Transverse colon (tissue), 4 donors: Measurements from ENCODE around the gene CCDC141. TPM values are rescaled to one million over a fixed set of nuclear protein-coding genes. Genes with fewer than 3 reads are reported as not detected.

Experiments
- DNase-seq: peaks from one replicate; pipeline ENCODE4 v3.0.0-alpha.2; 2019
- H3K27ac ChIP-seq, 4 donors: fragments of 200-600 bp; sonication (generic); 2 replicates each; pipeline ENCODE4 v1.5.1; 2016 to 2018; ENCODE audit warnings: inconsistent platforms in 4 of 4
- H3K27me3 ChIP-seq: fragments of 200-600 bp; sonication (generic); 2 replicates; pipeline ENCODE4 v1.5.1; 2017; ENCODE audit warnings: inconsistent platforms
- H3K36me3 ChIP-seq, 4 donors: fragments of 200-600 bp; sonication (generic); 2 replicates each; pipeline ENCODE4 v1.5.1; 2017 to 2019; ENCODE audit warnings: inconsistent platforms in 4 of 4
- H3K4me1 ChIP-seq, 4 donors: fragments of 200-600 bp; sonication (generic); 2 replicates each; pipeline ENCODE4 v1.5.1; 2017 to 2020; ENCODE audit warnings: inconsistent platforms in 4 of 4
- H3K4me3 ChIP-seq, 4 donors: fragments of 200-600 bp; sonication (generic); 1 replicate in 1 of 4; 2 replicates in 3 of 4; pipeline versions ENCODE4 v1.5.1 to v1.6.1; 2017 to 2019; ENCODE audit warnings: inconsistent platforms in 4 of 4
- H3K9me3 ChIP-seq, 2 donors: fragments of 200-600 bp; sonication (generic); 2 replicates each; pipeline ENCODE4 v1.5.1; 2017 to 2019; ENCODE audit warnings: inconsistent platforms in 2 of 2
- EP300 ChIP-seq: sonication (generic); formaldehyde crosslinking; IDR thresholded peaks from one replicate; pipeline ENCODE4 v1.6.1; 2017; ENCODE audit warnings: antibody characterized with exemption, low read depth
- POLR2A ChIP-seq: fragments of 450-650 bp; IDR thresholded peaks from one replicate; pipeline ENCODE4 v1.6.1; 2016; ENCODE audit warnings: antibody characterized with exemption, mild to moderate bottlenecking, moderate library complexity
- POLR2AphosphoS5 ChIP-seq, 3 donors: sonication (generic); formaldehyde crosslinking; IDR thresholded peaks; one replicate each; pipeline ENCODE4 v1.6.1; 2016; ENCODE audit warnings: antibody characterized with exemption in 3 of 3
- WGBS, 2 donors: methylation state at CpG; one replicate each; pipeline ENCODE4 v1.1.5; 2018; ENCODE audit warnings: low coverage in 1 of 2; 5-methylcytosine and 5-hydroxymethylcytosine counted together
- in situ Hi-C, 4 donors: fragments of 200-750 bp; cut with MboI; loops; one replicate each; pipeline versions ENCODE4 v1.15.0 to v1.15.1; 2017; ENCODE audit warnings: low sequenced_read_pairs in 3 of 4, low pct_ligation_motif_present in 1 of 4, low pct_unique_long_range_greater_than_20kb in 1 of 4
- intact Hi-C: fragments of 100-400 bp; cut with DNase I; formaldehyde crosslinking; loops from one replicate; pipeline ENCODE4 v1.15.1; 2023; ENCODE audit warnings: low total_unique reads
- total RNA-seq, 4 donors: library from RNA; depleted of rRNA; stranded (reverse); fragments of >200 nt; gene quantifications; one replicate each; pipeline ENCODE4 v1.1.0, GENCODE V29; 2016
- TF ChIP-seq, protein P1 (sequence below), 5 experiments: fragments of 200-600 bp in 3 of 5; fragments of 450-650 bp in 2 of 5; sonication (generic) in 3 of 5; IDR thresholded peaks; 1 replicate in 2 of 5; 2 replicates in 3 of 5; pipeline ENCODE4 v1.5.1; 2016 to 2017; ENCODE audit warnings: antibody characterized with exemption in 5 of 5, inconsistent platforms in 3 of 5, mild to moderate bottlenecking in 2 of 5, moderate library complexity in 1 of 5

The CCDC141 gene
- total RNA-seq, 4 donors from 2014 or later = 0.40 to 8.6 (median 2.4) TPM

DNA sequence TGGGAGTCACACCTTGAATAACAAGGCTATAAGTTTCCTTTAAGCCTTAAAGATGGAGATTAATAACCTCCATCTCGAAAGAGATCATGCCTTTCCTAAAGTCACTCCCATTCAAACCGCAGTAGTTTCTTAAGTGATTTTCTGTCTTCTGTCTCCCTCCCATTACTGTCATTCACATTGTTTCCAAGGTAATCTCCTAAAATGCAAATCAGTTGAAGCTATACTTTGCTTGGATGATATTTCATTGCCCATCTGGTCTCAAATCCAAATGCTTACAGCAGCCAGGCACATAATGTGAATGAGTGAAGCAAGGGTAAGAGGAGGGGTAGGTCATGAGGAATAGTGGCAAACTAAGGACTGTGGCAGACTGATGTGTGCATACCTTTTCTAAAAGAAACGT, 116.4 kb downstream of the CCDC141 start:
- H3K27me3 ChIP-seq = no peaks in the 10 kb centered on the region
- no peak overlapping the region for H3K27ac ChIP-seq
- intact Hi-C loops (no loop called here), in situ Hi-C loops (no loop called here)
- H3K36me3 ChIP-seq = no peaks in the 10 kb centered on the region
- TF ChIP-seq POLR2AphosphoS5 (IDR thresholded peaks at IDR 0.05) (no peak), POLR2A (no peak), EP300 (no peak)
- TF ChIP-seq, protein P1, sequence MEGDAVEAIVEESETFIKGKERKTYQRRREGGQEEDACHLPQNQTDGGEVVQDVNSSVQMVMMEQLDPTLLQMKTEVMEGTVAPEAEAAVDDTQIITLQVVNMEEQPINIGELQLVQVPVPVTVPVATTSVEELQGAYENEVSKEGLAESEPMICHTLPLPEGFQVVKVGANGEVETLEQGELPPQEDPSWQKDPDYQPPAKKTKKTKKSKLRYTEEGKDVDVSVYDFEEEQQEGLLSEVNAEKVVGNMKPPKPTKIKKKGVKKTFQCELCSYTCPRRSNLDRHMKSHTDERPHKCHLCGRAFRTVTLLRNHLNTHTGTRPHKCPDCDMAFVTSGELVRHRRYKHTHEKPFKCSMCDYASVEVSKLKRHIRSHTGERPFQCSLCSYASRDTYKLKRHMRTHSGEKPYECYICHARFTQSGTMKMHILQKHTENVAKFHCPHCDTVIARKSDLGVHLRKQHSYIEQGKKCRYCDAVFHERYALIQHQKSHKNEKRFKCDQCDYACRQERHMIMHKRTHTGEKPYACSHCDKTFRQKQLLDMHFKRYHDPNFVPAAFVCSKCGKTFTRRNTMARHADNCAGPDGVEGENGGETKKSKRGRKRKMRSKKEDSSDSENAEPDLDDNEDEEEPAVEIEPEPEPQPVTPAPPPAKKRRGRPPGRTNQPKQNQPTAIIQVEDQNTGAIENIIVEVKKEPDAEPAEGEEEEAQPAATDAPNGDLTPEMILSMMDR (IDR thresholded peaks at IDR 0.05) = no peak
- H3K4me3 ChIP-seq = no peak overlapping the region
- 69 to 81% methylated on average over 3 of the region's 3 CpGs for WGBS, 2 donors
- H3K4me1 ChIP-seq = no peaks in the 10 kb centered on the region
- DNase-seq = no peak
- H3K9me3 ChIP-seq = peaks cover 0 to 7% of the 10 kb centered on the region in 2 donors

DNA sequence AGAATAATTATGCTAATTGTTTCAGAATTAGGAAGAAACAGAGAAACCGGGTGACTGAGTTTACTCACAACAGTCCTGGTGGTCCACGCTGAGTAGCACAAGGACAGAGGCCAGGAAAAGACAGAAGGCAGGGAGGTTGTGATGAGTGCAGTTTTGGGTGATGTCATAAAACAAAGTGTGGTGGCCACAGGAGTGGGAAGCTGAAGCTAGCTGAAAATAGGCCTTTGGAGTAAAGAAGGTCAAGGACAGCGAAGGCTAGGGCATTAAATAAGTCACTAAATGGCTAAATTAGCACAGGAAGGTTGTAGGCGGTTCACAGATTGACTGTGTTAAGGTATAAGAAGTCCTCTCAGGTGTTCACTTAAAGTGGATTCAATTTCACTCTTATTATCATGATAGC, 121.9 kb downstream of the CCDC141 start:
- DNase-seq = no peak
- Histone ChIP-seq H3K27me3 (no peaks in the 10 kb centered on the region), H3K36me3 (no peaks in the 10 kb centered on the region), H3K4me1 (no peaks in the 10 kb centered on the region), H3K4me3 (no peak overlapping the region), H3K27ac (no peak overlapping the region), H3K9me3 (no peaks in the 10 kb centered on the region)
- no peak for TF ChIP-seq POLR2AphosphoS5 (IDR thresholded peaks at IDR 0.05)
- in situ Hi-C loops (no loop called here), intact Hi-C loops (no loop called here)
- WGBS, 2 donors = 71 to 75% methylated on average over 4 of the region's 4 CpGs

GRCh38 chr2:178927173-178927572, 122.8 kb downstream of the CCDC141 start:
- TF ChIP-seq POLR2AphosphoS5 (IDR thresholded peaks at IDR 0.05) = no peak
- Histone ChIP-seq H3K9me3 (no peaks in the 10 kb centered on the region), H3K27ac (no peak overlapping the region), H3K4me3 (no peak overlapping the region), H3K4me1 (no peaks in the 10 kb centered on the region), H3K36me3 (no peaks in the 10 kb centered on the region), H3K27me3 (no peaks in the 10 kb centered on the region)
- no peak for DNase-seq
- intact Hi-C loops (no loop called here), in situ Hi-C loops (no loop called here)
- WGBS, 2 donors = 74 to 81% methylated on average over 7 of the region's 7 CpGs

DNA sequence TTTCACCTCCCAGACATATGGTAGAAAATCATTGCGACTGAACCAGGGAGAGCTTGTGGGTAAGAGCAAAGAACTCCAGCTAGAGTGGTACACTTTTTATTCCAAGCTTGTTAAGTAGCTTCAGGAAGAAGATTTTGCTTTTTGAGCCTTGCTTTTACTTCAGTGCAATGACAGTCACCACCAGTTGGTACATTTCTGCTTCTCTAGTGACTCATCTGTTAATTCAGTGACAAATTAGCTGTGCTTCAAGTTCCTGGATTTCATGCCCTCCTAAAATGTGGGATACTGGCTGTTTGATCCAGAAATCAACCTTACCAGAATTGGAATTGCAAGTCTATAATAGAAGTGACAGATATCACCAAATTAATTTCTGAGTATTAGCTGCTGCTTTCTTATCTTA, 125.1 kb downstream of the CCDC141 start:
- H3K27ac ChIP-seq = no peak overlapping the region
- 83 to 86% methylated on average over 1 of the region's 1 CpG for whole genome bisulfite sequencing, 2 donors
- no peak overlapping the region for H3K4me3 ChIP-seq
- H3K27me3 ChIP-seq = no peaks in the 10 kb centered on the region
- intact Hi-C loops = no loop called here
- no peaks in the 10 kb centered on the region for H3K4me1 ChIP-seq
- no peaks in the 10 kb centered on the region for H3K9me3 ChIP-seq
- no peak for TF ChIP-seq POLR2AphosphoS5 (IDR thresholded peaks at IDR 0.05)
- TF ChIP-seq, protein P1 (IDR thresholded peaks at IDR 0.05) = no peak
- TF ChIP-seq EP300 = no peak
- TF ChIP-seq POLR2A = no peak
- in situ Hi-C loops = loop anchor here in 1 of 4 donors (25.0 kb wide), 1 partner anchor 212 kb away; no protein-coding TSS in a partner anchor
- H3K36me3 ChIP-seq = no peaks in the 10 kb centered on the region
- DNase-seq = no peak

- H3K36me3 ChIP-seq = no peaks in the 10 kb centered on the region
- in situ Hi-C loops = loop anchor here in 1 of 4 donors (25.0 kb wide), 1 partner anchor 214 kb away; no protein-coding TSS in a partner anchor
- TF ChIP-seq, protein P1 (IDR thresholded peaks at IDR 0.05) = no peak
- TF ChIP-seq POLR2AphosphoS5 (IDR thresholded peaks at IDR 0.05) = no peak
- TF ChIP-seq POLR2A = no peak
- TF ChIP-seq EP300 = no peak
- no peak for DNase-seq
- H3K27me3 ChIP-seq = no peaks in the 10 kb centered on the region
- no peaks in the 10 kb centered on the region for H3K4me1 ChIP-seq
- no peak overlapping the region for H3K27ac ChIP-seq
- WGBS, 2 donors = 90 to 99% methylated on average over 8 of the region's 8 CpGs
- intact Hi-C loops = no loop called here
- H3K4me3 ChIP-seq = no peak overlapping the region
- H3K9me3 ChIP-seq = no peaks in the 10 kb centered on the region
These were observed 126.4 kb downstream of the CCDC141 start for GRCh38 chr2:178923546-178923945.
